GM21381 (cell line): ENCODE data around the gene LPP.

Experiments used
- ATAC-seq: cut with Tn5 transposase; IDR thresholded peaks from one replicate; pipeline ENCODE4 v1.9.1; 2021; ENCODE audit warnings: mild to moderate bottlenecking, moderate library complexity; ENCODE audit not compliant: unreplicated experiment

Gene LPP

GRCh38 chr3:188659449-188660090 is 505.6 kb downstream of the LPP start:
- no peak for ATAC-seq

GRCh38 chr3:188660415-188660814 is 506.5 kb downstream of the LPP start:
- no peak for ATAC-seq

- no peak for ATAC-seq
These were observed 507.8 kb downstream of the LPP start for GRCh38 chr3:188661806-188662205.

- ATAC-seq: no peak
These were observed 508.3 kb downstream of the LPP start for GRCh38 chr3:188662214-188662613.

- no peak for ATAC-seq
These were observed 508.8 kb downstream of the LPP start for GRCh38 chr3:188662795-188663194.

- no peak for ATAC-seq
These were observed 509.9 kb downstream of the LPP start for GRCh38 chr3:188663839-188664238.

GRCh38 chr3:188664795-188665194 is 510.8 kb downstream of the LPP start:
- no peak for ATAC-seq

GRCh38 chr3:188667926-188668325 is 514.0 kb downstream of the LPP start:
- no peak for ATAC-seq

GRCh38 chr3:188670446-188670845 is 516.5 kb downstream of the LPP start:
- ATAC-seq: no peak

GRCh38 chr3:188671971-188672370 is 518.0 kb downstream of the LPP start:
- ATAC-seq: no peak

- ATAC-seq: no peak
These were observed 518.9 kb downstream of the LPP start for GRCh38 chr3:188672840-188673239.

- ATAC-seq: no peak
These were observed 519.8 kb downstream of the LPP start for GRCh38 chr3:188673646-188674186.

GRCh38 chr3:188674595-188674994 is 520.6 kb downstream of the LPP start:
- ATAC-seq: no peak

GRCh38 chr3:188677344-188677743 is 523.4 kb downstream of the LPP start:
- no peak for ATAC-seq

GRCh38 chr3:188680189-188680588 is 526.2 kb downstream of the LPP start:
- ATAC-seq: no peak

- ATAC-seq: no peak
These were observed 526.6 kb downstream of the LPP start for GRCh38 chr3:188680605-188681004.

GRCh38 chr3:188682316-188682715 is 528.4 kb downstream of the LPP start:
- no peak for ATAC-seq

GRCh38 chr3:188683032-188683521 is 529.1 kb downstream of the LPP start:
- ATAC-seq: no peak

- no peak for ATAC-seq
These were observed 530.3 kb downstream of the LPP start for GRCh38 chr3:188684276-188684675.

GRCh38 chr3:188685789-188686188 is 531.8 kb downstream of the LPP start:
- no peak for ATAC-seq

GRCh38 chr3:188686324-188686723 is 532.4 kb downstream of the LPP start:
- no peak for ATAC-seq

GRCh38 chr3:188687389-188687788 is 533.4 kb downstream of the LPP start:
- ATAC-seq: no peak

GRCh38 chr3:188689101-188689574 is 535.2 kb downstream of the LPP start:
- ATAC-seq: no peak
